NCI-H748 (cell line): ENCODE results near the gene SORBS2.
A peak's percentile ranks its signal among the peaks of the same experiment; 100 is the strongest.

Experiments
- DNase-seq: peaks from one replicate; lab custom pipeline; 2025; ENCODE audit not compliant: unreplicated experiment; lab: John Stamatoyannopoulos, UW

SORBS2 gene

DNA sequence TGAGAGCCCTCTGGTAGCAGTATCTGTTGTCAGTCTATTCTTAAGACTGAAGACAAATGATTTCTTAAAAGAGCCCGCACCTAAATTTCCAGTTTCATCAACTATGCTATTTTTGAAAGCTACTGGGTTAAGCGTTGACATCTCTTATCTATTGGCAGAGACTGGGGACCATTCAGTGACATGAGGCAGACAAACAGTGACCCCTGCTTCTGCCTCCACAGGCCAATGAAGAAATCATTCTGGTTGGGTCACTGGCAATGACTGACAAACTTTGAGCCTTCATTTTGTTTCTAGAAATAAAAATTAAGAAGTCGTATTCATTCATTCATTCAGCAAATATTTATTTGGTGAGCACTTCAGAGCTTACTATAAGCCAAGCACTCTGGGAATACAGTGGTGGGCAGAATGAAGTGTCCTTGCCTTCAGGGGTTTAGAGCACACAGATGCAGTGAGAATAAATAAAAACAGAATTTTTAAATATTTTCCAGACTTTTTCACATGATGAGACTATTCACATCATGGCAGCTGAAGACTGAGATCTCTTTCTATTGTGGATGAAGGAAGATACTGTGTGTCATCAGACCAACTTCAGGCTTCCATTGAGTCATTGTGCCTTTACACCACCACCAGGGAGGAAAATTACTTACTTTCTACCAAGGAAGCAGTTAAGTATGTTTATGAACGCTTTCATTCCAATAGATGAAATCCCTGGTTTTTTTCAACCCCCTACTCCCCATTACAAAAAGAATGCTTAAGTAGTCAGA, 36.0 kb downstream of the SORBS2 start:
- DNase-seq, result no peak

DNA sequence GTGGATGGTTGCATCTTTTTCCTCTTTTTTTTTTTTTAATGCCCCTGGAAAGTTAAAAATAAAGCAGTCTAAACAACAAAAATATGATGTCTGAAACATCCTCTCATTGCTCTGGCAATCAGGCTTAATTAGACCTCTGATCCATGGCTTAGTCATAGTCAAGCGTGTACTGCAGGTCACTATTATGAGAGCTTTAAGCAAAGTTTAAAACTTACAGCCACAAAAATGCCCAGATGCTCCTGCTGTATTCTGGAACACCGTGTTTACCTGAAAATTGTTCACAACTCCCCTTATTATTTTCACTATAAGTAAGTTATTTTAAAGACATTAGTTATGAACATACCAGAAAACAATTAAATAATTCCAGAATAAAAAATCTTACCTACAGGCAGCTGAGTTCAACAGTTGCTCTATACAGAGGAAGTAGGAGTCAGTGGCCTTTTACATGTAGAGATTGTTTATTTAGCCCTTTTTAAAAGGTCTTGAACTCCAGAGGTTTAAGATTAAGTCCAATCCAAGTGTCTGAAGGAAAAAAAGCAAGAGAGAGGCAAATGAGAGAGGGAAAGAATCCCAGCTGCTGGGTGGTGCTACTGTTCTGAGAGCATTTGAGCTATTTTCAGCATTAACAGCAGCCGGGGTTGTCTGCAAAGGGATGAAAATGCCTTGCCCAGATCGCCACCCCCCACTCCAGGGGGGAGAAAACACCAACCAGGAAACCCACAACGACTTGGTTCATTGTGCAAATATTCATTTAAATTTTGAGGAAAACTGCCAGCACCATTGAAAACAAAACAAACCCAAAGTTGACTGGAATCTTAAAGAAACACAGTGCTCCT, 36.9 kb downstream of the SORBS2 start:
- no peak for DNase-seq

DNA sequence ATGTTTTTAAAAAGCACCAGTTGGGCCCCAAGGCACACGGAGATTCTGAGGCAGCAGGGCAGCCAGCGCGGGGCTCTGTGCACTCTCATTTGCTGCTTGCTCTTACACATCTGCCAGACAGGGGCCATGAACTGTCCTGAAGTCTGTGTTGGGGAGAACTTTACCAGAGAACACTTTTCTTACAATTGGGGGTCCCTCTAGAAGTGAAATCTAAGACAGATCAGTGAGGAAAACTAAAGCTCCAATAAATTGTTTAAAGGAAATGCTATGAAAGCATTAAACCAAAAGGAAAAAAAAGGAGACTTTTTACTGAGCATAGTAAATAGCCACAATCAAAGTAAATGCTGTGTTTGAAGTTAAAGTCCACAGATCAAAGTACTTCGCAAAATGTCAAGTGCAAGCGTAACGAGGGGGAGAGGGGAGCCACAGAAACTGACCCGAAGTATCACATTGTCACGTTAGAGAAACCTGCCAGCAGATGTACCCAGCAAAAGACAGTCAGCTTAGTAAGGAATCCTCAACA, 37.8 kb downstream of the SORBS2 start:
- no peak for DNase-seq

DNA sequence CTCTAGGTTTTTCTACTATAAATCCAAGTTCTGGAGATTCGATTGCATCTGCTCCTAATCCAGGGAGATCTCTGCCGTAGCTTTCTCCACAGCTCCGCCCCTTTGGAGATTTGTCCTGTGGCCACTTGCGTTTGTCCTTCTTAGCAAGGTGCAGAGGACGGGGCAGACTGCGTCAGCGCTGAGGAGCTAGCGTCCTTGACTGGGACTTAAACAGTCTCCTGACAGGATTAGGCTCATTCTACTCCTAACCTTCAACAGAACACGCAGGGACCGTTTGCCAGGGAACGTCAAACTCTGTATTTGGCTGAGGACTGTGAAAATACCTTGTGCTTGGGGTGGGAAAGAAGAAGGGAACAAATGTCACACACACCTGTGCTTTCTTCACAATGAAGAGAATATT, 38.6 kb downstream of the SORBS2 start:
- no peak for DNase-seq

DNA sequence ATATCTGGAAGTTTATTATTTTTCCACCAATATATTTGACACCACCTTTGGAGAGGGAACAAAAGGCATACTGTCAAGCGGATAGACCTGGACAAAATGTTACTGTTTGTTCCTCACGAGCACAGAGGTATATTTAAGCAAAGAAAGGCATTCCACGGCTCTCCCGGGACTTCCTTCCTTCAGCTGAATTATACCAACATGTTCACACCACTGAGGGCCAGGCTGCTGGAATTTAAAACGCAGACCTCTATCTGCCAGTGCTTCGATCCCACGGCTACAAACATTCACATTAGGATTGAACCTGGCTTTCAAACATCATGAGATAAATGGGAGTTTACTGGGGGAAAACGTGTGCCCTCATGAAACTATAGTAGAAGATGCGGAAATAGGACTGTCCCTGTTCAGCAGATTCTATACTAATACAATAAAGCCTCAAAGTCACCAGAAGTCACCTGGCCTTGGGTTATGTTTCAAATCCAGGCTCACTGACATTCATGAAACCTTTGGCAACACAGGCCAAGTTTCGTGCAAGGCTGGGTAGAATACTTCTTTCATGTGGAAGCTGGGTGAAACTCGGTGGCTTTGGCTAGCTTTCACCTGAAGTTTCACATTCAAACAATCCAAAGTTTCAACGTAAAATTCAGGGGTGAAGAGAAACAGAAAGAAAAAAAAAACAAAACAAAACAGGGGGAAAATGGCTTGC, 39.5 kb downstream of the SORBS2 start:
- no peak for DNase-seq

DNA sequence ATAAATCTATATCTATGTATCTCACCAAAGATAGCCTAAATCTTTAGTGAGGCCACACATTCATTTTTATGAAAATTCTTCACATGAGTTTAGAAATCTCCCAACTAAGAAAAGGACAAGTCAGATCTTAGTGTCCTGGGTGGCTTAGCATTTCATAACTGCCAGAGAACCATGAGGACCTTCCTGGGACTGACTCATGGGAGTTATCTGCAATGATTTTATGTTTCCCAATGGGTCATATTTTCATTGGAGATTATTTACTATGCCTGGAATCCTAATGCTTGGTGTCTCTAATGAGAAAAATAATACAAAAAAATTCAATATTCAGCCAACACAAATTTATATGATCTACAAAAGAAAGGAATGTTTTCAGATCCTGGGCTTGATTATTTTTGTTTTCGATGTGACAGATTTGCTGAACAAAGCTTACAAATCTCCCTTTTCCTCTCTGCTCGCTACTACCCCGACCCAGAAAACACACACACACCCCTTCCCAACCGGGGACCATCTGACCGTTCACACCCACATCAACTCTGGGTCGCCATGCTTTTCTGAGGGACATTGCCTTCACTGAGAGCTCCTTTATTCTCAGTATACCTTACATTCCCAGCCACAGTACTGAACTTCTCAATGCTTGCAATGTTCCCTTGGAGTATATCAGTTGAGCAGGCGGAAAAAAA, 40.1 kb downstream of the SORBS2 start:
- no peak for DNase-seq

DNA sequence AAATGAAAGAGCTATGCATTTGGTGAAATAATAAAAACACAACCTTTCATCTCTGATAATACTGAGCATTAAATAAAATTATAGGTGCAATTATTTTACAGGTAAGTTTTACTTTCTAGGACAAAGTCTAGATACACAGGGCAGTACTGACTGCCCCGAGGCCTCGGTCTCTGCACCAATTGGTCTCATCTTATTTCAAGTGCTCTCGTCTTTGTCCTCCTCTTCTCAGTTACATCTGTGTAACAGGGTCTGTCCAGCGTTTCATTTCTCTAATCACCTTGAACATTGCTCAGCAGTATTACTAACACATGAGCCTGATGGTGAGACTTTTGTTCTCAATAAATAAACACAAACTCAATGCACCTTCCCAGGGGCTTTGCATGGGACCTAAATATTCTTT, 44.5 kb downstream of the SORBS2 start:
- DNase-seq, result no peak

DNA sequence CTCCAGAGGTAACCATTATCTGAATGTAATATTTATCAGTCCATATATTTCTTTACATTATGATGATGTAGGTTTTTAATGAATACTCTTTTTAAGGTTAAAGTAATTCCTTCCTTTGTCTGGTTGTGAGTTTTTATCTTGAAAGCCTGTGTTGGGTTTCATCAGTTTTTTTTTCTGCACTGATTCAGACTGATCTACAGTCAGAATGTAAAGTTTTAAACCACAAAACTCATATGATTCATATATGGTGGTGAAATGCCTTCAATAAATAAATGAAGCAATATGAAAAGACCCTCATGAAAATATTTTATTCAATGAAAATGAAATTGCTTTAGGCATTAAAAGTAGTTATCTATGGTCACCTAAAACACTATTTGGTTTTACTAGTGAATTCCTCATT, 47.1 kb downstream of the SORBS2 start:
- DNase-seq, result no peak

DNA sequence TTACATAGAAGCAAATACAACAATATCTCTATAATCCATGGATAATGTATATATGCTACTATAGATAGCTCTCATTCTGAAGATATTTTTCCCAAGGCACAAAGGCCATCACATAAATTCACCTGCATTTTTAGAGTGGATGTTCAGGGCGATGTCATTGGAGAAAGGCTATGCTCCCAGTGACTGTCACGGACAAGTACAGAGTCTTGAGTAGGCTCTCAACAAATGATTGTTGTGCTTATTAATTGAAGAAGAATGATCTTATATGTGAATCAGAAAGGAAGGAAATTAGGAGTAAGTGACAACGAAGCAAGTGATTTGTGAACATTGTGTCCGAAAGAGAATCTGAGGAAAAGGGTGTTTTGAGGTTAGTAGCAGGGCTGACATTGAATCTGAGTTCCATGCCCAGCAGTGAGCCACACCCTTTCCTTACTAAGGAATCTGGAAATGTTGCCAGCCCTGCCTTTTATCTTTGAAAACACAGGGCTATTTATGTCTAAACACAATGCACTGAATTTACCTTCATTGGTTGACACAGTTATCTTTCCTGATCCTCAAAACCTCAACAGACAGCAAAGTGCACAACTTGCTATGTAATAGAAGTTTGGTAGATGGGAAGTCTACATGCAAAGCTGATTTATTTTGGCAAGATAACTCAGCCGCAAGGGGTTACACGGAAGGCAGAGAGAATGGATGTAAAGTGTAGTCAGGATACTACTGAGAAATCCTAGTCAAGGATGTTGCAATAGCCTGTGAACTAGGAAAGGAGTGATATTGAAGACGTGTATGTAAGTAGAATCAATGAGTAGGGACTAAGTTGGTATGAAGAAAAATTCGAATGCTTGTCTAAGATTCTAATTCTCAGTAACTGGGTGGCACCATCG, 50.4 kb downstream of the SORBS2 start:
- DNase-seq, result peak; percentile 4

DNA sequence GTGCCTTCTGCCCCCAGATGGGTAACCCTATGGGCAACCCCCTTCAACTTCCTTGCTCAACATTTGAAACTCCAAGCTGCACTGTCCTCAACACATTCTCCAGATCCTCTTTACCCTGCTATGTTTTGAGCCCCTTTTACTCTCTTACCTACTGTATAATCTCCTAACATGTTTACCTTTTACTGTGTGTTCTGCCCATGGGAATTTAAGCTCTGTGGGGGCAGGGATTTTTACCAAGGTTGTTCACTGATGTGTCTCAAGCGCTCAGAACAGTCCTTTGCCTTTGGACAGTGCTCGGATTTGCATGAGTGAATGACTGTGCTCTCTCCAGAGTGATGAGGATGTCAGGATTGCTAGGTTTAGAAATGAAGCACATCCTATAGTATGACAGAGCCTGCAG, 53.2 kb downstream of the SORBS2 start:
- no peak for DNase-seq

DNA sequence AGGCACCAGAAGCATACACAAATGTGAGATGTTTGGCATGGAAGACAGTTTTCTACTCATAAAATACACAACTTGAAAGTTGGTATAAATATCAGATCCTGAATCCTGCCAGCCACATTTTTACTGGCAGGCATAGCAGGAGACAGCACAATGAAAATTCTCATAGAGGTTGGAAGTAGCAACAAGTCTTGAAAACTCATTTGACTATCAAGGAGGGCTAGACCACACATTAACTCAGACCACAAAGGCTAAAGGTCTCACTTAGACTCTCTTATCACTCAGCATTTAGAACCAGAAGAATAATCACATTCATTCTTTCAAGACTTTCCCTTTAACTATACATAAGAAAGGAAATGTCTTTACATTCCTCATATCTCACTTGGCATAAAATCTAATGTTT, 56.5 kb downstream of the SORBS2 start:
- no peak for DNase-seq

DNA sequence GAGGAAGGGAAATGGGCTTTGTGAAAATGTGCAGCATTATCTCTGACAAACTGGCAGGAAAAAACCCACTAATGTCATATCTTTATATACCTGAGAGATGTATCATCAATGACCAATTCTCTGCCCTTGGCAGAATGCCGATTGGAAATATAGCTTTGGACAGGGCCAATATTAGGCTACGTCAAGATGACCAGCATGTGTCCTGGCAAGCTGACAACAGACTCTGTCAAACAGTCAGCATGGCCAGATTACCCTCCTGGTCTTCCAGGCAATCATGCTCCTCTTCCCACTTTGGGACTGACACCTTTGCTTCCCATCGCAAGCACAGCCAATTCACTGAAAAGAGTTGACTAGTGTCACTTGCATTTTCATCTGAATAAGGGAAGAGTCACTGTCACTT, 57.0 kb downstream of the SORBS2 start:
- peak; percentile 4 for DNase-seq

DNA sequence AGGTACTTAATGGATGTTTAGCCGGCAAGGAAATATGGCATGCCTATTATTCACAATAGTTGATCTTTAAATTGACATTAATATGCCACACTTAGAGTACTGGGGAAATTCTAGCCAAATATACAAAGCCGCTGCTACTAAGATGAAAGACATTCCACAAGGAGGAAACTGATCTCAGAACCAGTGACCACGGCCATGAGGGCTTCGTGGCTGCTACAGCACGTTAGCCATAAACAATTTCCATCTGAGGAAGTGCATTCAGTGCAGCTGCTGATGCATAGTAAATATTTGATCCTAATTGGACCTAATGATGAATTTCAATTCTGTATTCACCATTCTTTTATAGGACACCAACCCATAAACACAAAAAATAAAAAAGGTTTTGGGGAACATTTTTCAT, 59.1 kb downstream of the SORBS2 start:
- DNase-seq, result no peak

DNA sequence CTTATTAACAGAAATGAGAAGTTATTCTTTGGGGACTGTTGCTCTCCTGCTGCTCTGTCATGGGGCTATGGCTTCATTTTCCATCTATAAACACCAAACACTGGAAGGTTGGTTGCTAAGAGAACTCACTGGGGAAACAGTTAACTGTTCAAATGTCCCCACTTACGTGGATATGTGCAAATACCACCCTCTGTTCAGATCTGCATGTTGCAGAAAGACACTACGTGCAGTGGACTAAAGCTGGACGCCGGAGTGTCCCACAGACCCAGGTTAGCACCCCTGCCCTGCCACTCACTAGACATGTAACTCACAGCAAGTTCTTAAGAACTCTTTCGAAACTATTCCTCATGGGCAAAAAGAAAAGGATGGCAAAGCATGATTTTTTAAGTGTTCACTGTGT, 62.1 kb downstream of the SORBS2 start:
- no peak for DNase-seq

DNA sequence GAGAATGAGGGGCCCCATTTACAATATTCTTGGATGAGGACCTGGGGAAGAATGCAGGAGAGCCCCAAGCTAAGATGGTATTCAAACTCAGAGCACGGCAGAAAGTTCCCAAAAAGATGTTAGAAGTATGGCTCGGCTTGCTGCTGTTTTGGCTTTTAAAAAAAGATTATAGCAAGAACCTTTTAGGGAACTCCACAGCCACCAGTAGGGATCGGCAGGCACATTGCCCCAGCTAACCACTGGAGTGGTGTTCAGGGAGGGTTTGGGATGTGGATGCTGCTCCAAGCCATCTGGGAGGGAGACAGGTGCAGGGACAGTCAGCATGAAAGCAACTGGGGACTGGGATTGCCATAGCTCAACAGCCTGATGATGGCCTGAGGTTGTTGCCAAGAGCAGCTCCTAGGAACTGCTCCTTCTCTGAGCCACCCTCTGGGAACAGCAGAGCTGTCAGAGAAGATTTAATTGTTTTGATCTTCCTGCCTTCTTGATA, 63.0 kb downstream of the SORBS2 start:
- DNase-seq, result no peak

DNA sequence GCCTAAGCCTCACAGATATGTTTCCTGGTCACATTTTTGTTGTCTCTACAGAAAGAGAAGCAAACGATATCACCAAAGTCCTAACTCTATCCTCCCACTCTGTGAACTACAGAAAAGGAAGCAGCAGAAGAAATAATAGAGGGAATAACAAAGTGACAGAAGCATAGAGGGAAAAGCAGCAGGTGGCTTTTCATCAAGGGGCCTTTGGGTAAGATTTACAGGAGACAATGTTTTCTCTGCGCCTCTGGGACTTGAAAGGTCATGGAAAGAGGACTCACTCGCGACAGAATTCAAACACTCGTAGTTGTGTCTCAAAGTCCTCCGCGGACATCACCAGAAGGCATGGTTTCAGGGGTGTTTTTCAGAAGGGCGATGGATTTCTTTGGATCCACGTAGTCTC, 66.1 kb downstream of the SORBS2 start:
- no peak for DNase-seq

DNA sequence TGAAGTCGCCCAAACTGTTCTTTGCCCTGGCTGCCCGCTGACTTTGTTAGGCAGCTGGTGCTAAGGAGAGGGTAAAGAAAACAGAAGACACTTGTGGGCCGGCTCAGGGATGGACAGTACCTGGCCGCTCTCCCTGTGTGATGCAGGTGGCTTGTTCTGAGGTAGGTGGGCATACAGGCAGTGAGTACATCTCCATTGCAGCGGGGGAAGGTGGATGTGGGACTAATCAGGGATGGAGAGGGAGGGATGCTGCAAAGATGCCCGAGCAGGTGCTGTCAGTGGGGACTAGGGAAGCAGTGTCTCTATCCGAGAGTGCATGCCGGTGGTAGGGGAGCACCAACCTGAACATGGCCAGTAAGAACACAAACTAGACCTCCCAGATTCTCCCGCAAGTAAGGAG, 67.0 kb downstream of the SORBS2 start:
- no peak for DNase-seq

DNA sequence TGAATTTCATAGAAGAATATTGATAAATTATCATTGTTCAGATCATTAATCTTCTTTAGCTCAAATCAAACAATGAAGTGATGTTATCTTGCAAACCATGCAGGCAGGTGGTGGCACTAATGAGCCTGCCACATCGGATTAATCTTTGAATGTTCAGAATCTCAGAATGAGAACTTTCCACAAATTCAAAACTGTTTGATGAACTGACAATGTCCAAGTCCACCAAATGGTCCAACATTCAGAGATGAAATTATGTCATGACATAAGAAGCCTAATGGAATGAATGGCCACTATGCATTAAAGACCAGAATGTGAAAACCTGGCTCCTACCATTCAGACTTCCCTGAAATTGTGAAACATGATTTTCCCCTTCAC, 67.5 kb downstream of the SORBS2 start:
- no peak for DNase-seq

DNA sequence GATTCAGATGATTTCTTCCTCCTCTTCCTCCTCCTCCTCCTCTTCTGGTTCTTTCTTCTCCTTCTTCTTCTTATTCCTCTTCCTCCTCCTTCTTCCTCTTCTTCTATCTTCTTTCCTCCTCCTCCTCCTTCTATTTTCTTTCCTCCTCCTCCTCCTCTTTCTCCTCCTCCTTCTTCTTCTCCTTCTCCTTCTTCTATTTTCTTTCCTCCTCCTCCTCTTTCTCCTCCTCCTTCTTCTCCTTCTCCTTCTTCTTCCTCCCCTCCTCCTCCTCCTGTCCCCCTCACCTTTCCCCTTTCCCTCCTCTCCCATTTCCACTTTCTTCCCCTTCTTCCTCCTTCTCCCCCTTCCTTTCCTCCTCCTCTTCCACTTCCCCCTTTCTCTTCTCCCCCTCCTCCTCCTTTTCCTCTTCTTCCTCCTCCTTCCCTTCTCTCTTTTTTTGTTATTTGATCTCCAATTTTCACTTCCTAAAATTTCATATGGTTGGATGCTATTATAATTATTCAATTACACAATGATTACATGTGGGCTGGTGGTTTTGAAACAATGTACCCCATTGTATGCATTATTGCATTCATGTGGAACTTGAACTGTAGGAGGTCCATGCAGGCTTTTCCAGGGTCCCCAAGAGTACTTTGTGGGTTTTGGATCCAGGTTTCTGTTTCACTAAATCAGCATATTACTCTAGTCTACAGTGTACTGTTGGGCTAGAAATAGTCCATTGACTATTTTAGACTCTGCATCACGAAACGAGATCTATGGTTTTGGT, 68.1 kb downstream of the SORBS2 start:
- DNase-seq, result no peak
